ENCODE results near the gene MAGEA11.
"Not testable (repeated sequence)": the region's sequence is repeated elsewhere in the genome, so short reads cannot be mapped to it uniquely, and the experiment has no call there.

MAGEA11 gene

GRCh38 chrX:149679164-149679678 is 32.6 kb upstream of the MAGEA11 start:
- H3K4me1 ChIP-seq (ENCODE audit: control insufficient read depth, insufficient read depth, low read length); H3K36me3 ChIP-seq (ENCODE audit: control insufficient read depth in 2 of 2, insufficient read depth in 1 of 2, low read length in 2 of 2); H3K9me3 ChIP-seq (ENCODE audit: control insufficient read depth, insufficient read depth, low read depth, low read length); POLR2A ChIA-PET; H3K4me3 ChIP-seq (ENCODE audit: low read depth, low read length); CTCF ChIA-PET; H3K27ac ChIP-seq (ENCODE audit: extremely low read depth, low read depth, low read length): not testable (repeated sequence)

- ChIA-PET POLR2A (no interaction called here), CTCF (interaction anchor here (0.6 kb wide), 1 partner anchor 173 kb away, joined by 3 read pairs; no protein-coding TSS in a partner anchor)
- Histone ChIP-seq H3K27ac (ENCODE audit: extremely low read depth, low read depth, low read length) (no peak overlapping the region), H3K36me3 (ENCODE audit: control insufficient read depth in 2 of 2, insufficient read depth in 1 of 2, low read length in 2 of 2) (no peaks in the 10 kb centered on the region), H3K9me3 (ENCODE audit: control insufficient read depth, insufficient read depth, low read depth, low read length) (no peaks in the 10 kb centered on the region), H3K4me1 (ENCODE audit: control insufficient read depth, insufficient read depth, low read length) (no peaks in the 10 kb centered on the region; the same call in 1 of the 2 replicates), H3K4me3 (ENCODE audit: low read depth, low read length) (no peak overlapping the region)
- TF ChIP-seq KLF8 (tag by site-specific recombination; IDR thresholded peaks at IDR 0.05) (no peak), ZNF596 (tag by site-specific recombination; IDR thresholded peaks at IDR 0.05) (no peak), ZNF175 (tag by site-specific recombination; IDR thresholded peaks at IDR 0.05) (no peak), ZNF707 (tag by site-specific recombination; IDR thresholded peaks at IDR 0.05) (no peak), ZBTB49 (tag by site-specific recombination; IDR thresholded peaks at IDR 0.05; ENCODE audit: low read depth) (no peak), WT1 (tag by site-specific recombination; IDR thresholded peaks at IDR 0.05) (no peak), GLI4 (tag by site-specific recombination; IDR thresholded peaks at IDR 0.05) (no peak), ZNF140 (tag by site-specific recombination; IDR thresholded peaks at IDR 0.05) (no peak), ZNF394 (tag by site-specific recombination; IDR thresholded peaks at IDR 0.05; ENCODE audit: borderline replicate concordance) (no peak), ZNF311 (tag by site-specific recombination; IDR thresholded peaks at IDR 0.05; ENCODE audit: borderline replicate concordance) (no peak), ZNF549 (tag by site-specific recombination; IDR thresholded peaks at IDR 0.05) (no peak), ZNF623 (tag by site-specific recombination; IDR thresholded peaks at IDR 0.05) (no peak), MZF1 (tag by site-specific recombination; IDR thresholded peaks at IDR 0.05; ENCODE audit: borderline replicate concordance) (no peak), ZSCAN16 (tag by site-specific recombination; IDR thresholded peaks at IDR 0.05) (no peak), ZNF843 (tag by site-specific recombination; IDR thresholded peaks at IDR 0.05) (no peak), BCL11B (tag by site-specific recombination; IDR thresholded peaks at IDR 0.05; ENCODE audit: low read depth) (no peak), ZNF768 (tag by site-specific recombination; IDR thresholded peaks at IDR 0.05) (no peak), ZNF211 (tag by site-specific recombination; IDR thresholded peaks at IDR 0.05; ENCODE audit: low read depth) (no peak), ZNF26 (tag by site-specific recombination; IDR thresholded peaks at IDR 0.05) (no peak)
- TF ChIP-seq, protein P1, sequence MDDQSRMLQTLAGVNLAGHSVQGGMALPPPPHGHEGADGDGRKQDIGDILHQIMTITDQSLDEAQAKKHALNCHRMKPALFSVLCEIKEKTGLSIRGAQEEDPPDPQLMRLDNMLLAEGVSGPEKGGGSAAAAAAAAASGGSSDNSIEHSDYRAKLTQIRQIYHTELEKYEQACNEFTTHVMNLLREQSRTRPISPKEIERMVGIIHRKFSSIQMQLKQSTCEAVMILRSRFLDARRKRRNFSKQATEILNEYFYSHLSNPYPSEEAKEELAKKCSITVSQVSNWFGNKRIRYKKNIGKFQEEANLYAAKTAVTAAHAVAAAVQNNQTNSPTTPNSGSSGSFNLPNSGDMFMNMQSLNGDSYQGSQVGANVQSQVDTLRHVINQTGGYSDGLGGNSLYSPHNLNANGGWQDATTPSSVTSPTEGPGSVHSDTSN (CRISPR knock-in tag; IDR thresholded peaks at IDR 0.05) = no peak
These were observed 30.7 kb upstream of the MAGEA11 start for GRCh38 chrX:149681182-149681581.
